Astrocyte (in vitro differentiated cells and primary cell): Measurements from ENCODE around the gene MUC13. TPM values are rescaled to one million over a fixed set of nuclear protein-coding genes. Genes with fewer than 3 reads are reported as not detected.

Experiments
- DNase-seq: peaks from one replicate; pipeline ENCODE4 v3.0.0-alpha.2; 2010; ENCODE audit warnings: low read depth
- FAIRE-seq: peaks from 2 replicates; lab custom pipeline; 2011; peaks lifted over from hg19 to GRCh38; lab: Jason Lieb, UNC
- H2AFZ ChIP-seq: 2 replicates; pipeline ENCODE4 v1.6.0; 2012; ENCODE audit warnings: low read depth, low read length, inconsistent platforms
- H3K27ac ChIP-seq: 2 replicates; pipeline ENCODE4 v1.5.1; 2011; ENCODE audit warnings: low read depth, low read length, inconsistent platforms
- H3K27me3 ChIP-seq: 2 replicates; pipeline ENCODE4 v1.6.0; 2011; ENCODE audit warnings: low read length, inconsistent platforms; ENCODE audit not compliant: insufficient read depth
- H3K36me3 ChIP-seq: 2 replicates; pipeline ENCODE4 v1.5.1; 2011; ENCODE audit warnings: low read length, inconsistent platforms; ENCODE audit not compliant: insufficient read depth
- H3K4me1 ChIP-seq: 2 replicates; pipeline ENCODE4 v1.5.1; 2011; ENCODE audit warnings: low read length, inconsistent platforms; ENCODE audit not compliant: insufficient read depth
- H3K4me2 ChIP-seq: 2 replicates; pipeline ENCODE4 v1.6.0; 2012; ENCODE audit warnings: low read length, inconsistent platforms
- H3K4me3 ChIP-seq: 2 replicates; pipeline ENCODE4 v1.5.1; 2011; ENCODE audit warnings: low read depth, mild to moderate bottlenecking, low read length, inconsistent platforms; ENCODE audit not compliant: insufficient read depth
- H3K79me2 ChIP-seq: 2 replicates; pipeline ENCODE4 v1.6.0; 2012; ENCODE audit warnings: mild to moderate bottlenecking, low read length, inconsistent platforms; ENCODE audit not compliant: insufficient read depth
- H3K9ac ChIP-seq: 2 replicates; pipeline ENCODE4 v1.6.0; 2012; ENCODE audit warnings: mild to moderate bottlenecking, low read length, inconsistent platforms
- H3K9me3 ChIP-seq: 2 replicates; pipeline ENCODE4 v1.5.1; 2012; ENCODE audit warnings: low read depth, mild to moderate bottlenecking, low read length, inconsistent platforms; ENCODE audit not compliant: insufficient read depth
- H4K20me1 ChIP-seq: 2 replicates; pipeline ENCODE4 v1.6.0; 2012; ENCODE audit warnings: low read length, inconsistent platforms; ENCODE audit not compliant: insufficient read depth
- H3K27ac Mint-ChIP-seq: one replicate; pipeline ENCODE4 v1.8.0; 2021; ENCODE audit warnings: mild to moderate bottlenecking, mixed read lengths; ENCODE audit not compliant: unreplicated experiment
- H3K27me3 Mint-ChIP-seq: one replicate; pipeline ENCODE4 v1.8.0; 2021; ENCODE audit warnings: low read depth, mixed read lengths; ENCODE audit not compliant: unreplicated experiment
- H3K36me3 Mint-ChIP-seq: one replicate; pipeline ENCODE4 v1.8.0; 2021; ENCODE audit warnings: low read depth, mixed read lengths; ENCODE audit not compliant: unreplicated experiment
- H3K4me1 Mint-ChIP-seq: one replicate; pipeline ENCODE4 v1.8.0; 2021; ENCODE audit warnings: low read depth, mixed read lengths; ENCODE audit not compliant: unreplicated experiment
- H3K4me3 Mint-ChIP-seq: one replicate; pipeline ENCODE4 v1.8.0; 2021; ENCODE audit warnings: mild to moderate bottlenecking, moderate library complexity, mixed read lengths; ENCODE audit not compliant: unreplicated experiment
- H3K9me3 Mint-ChIP-seq: one replicate; pipeline ENCODE4 v1.8.0; 2021; ENCODE audit warnings: mild to moderate bottlenecking, mixed read lengths; ENCODE audit not compliant: unreplicated experiment
- EZH2 ChIP-seq: IDR thresholded peaks from 2 replicates; pipeline ENCODE4 v1.6.1; 2012; ENCODE audit warnings: mild to moderate bottlenecking, low read length, inconsistent platforms; ENCODE audit not compliant: insufficient read depth
- total RNA-seq: library from RNA; stranded (reverse); gene quantifications from 2 replicates; pipeline ENCODE4 v1.2.1, GENCODE V29; 2021
- TF ChIP-seq, protein P1 (sequence below): IDR thresholded peaks from 2 replicates; pipeline ENCODE4 v1.5.1; 2011; ENCODE audit warnings: low read depth, mild to moderate bottlenecking, inconsistent platforms, low read length, moderate library complexity; ENCODE audit not compliant: insufficient read depth

The MUC13 gene
- total RNA-seq, 1 donor from 2014 or later, result not detected

GRCh38 chr3:124882816-124883747, 51.5 kb downstream of the MUC13 start:
- Mint-ChIP-seq H3K27ac (peak overlapping the region; percentile 44), H3K4me3 (peak overlapping the region; percentile 70), H3K4me1 (peaks cover 46% of the 10 kb centered on the region), H3K36me3 (no peaks in the 10 kb centered on the region), H3K9me3 (no peaks in the 10 kb centered on the region), H3K27me3 (no peaks in the 10 kb centered on the region)
- no peak for TF ChIP-seq EZH2
- TF ChIP-seq, protein P1, sequence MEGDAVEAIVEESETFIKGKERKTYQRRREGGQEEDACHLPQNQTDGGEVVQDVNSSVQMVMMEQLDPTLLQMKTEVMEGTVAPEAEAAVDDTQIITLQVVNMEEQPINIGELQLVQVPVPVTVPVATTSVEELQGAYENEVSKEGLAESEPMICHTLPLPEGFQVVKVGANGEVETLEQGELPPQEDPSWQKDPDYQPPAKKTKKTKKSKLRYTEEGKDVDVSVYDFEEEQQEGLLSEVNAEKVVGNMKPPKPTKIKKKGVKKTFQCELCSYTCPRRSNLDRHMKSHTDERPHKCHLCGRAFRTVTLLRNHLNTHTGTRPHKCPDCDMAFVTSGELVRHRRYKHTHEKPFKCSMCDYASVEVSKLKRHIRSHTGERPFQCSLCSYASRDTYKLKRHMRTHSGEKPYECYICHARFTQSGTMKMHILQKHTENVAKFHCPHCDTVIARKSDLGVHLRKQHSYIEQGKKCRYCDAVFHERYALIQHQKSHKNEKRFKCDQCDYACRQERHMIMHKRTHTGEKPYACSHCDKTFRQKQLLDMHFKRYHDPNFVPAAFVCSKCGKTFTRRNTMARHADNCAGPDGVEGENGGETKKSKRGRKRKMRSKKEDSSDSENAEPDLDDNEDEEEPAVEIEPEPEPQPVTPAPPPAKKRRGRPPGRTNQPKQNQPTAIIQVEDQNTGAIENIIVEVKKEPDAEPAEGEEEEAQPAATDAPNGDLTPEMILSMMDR, result no peak
- H3K79me2 ChIP-seq, result peaks cover 66% of the 10 kb centered on the region
- no peaks in the 10 kb centered on the region for H3K27me3 ChIP-seq
- no peak overlapping the region for H3K4me3 ChIP-seq
- no peaks in the 10 kb centered on the region for H4K20me1 ChIP-seq
- peaks cover 69% of the 10 kb centered on the region for H3K4me1 ChIP-seq
- DNase-seq (no peak), FAIRE-seq (no peak)
- no peaks in the 10 kb centered on the region for H3K9me3 ChIP-seq
- peak overlapping the region; percentile 94 for H3K4me2 ChIP-seq
- peak overlapping the region; percentile 56 for H3K27ac ChIP-seq
- H3K9ac ChIP-seq, result peak overlapping the region; percentile 40
- H3K36me3 ChIP-seq, result peaks cover 3% of the 10 kb centered on the region
- no peak overlapping the region for H2AFZ ChIP-seq

- H3K4me1 ChIP-seq, result peaks cover 73% of the 10 kb centered on the region
Observed at GRCh38 chr3:124881976-124882697, 52.4 kb downstream of the MUC13 start.

More at GRCh38 chr3:124881976-124882697, 52.4 kb downstream of the MUC13 start:
- no peak for FAIRE-seq
- Histone ChIP-seq H3K27me3 (no peaks in the 10 kb centered on the region), H3K36me3 (peaks cover 3% of the 10 kb centered on the region), H3K9ac (peak overlapping the region; percentile 40), H3K27ac (peak overlapping the region; percentile 50), H3K9me3 (no peaks in the 10 kb centered on the region), H2AFZ (no peak overlapping the region), H4K20me1 (no peaks in the 10 kb centered on the region), H3K4me2 (peak overlapping the region; percentile 94), H3K79me2 (peaks cover 75% of the 10 kb centered on the region), H3K4me3 (no peak overlapping the region)
- Mint-ChIP-seq H3K27ac (peak overlapping the region; percentile 29), H3K9me3 (no peaks in the 10 kb centered on the region), H3K4me1 (peaks cover 48% of the 10 kb centered on the region), H3K36me3 (no peaks in the 10 kb centered on the region), H3K27me3 (no peaks in the 10 kb centered on the region), H3K4me3 (peak overlapping the region; percentile 75)
- peak; percentile 44 for DNase-seq
- no peak for TF ChIP-seq EZH2
- TF ChIP-seq, protein P1, result no peak
